Naive thymus-derived CD4-positive, alpha-beta T cell (primary cell): ENCODE results near the gene AVPI1. TPM values are rescaled to one million over a fixed set of nuclear protein-coding genes. Genes with fewer than 3 reads are reported as not detected.

ENCODE experiments used
- ATAC-seq: fragments of 150-1000 bp; cut with Tn5 transposase; 2 replicates; pipeline ENCODE4 v1.10.0; 2021; ENCODE audit warnings: mild to moderate bottlenecking, moderate library complexity
- CTCF ChIA-PET: fragments of 350-600 bp; sonication (Branson Sonifier 250); formaldehyde crosslinking; loops from one replicate; lab custom pipeline; 2021; ENCODE audit warnings: antibody characterized with exemption; lab: Charles Lee
- POLR2A ChIA-PET: fragments of 350-600 bp; sonication (Branson Sonifier 250); formaldehyde crosslinking; loops from one replicate; lab custom pipeline; 2021; ENCODE audit warnings: antibody characterized with exemption, inconsistent platforms; lab: Charles Lee
- DNase-seq, 9 donors: peaks; one replicate each; pipeline versions ENCODE4 v3.0.0 to v3.0.0-alpha.2; 2020 to 2022; ENCODE audit warnings: mixed read lengths in 1 of 9
- H3K27ac ChIP-seq: one replicate; pipeline ENCODE4 v1.7.0; 2013; ENCODE audit warnings: mild to moderate bottlenecking, low read depth, low read length, moderate library complexity
- H3K27me3 ChIP-seq, 2 donors: one replicate each; pipeline ENCODE4 v1.7.0; 2013; ENCODE audit warnings: low read length in 2 of 2, mild to moderate bottlenecking in 2 of 2, moderate library complexity in 2 of 2; ENCODE audit not compliant: control insufficient read depth in 2 of 2, insufficient read depth in 2 of 2
- H3K36me3 ChIP-seq, 3 experiments: 1 replicate in 2 of 3; 2 replicates in 1 of 3; pipeline ENCODE4 v1.7.0; 2013; ENCODE audit warnings: low read length in 3 of 3, mild to moderate bottlenecking in 3 of 3, moderate library complexity in 1 of 3; ENCODE audit not compliant: insufficient read depth in 3 of 3, control insufficient read depth in 2 of 3
- H3K4me1 ChIP-seq, 2 donors: one replicate each; pipeline ENCODE4 v1.7.0; 2013; ENCODE audit warnings: low read length in 2 of 2, mild to moderate bottlenecking in 2 of 2, moderate library complexity in 1 of 2; ENCODE audit not compliant: control insufficient read depth in 2 of 2, insufficient read depth in 2 of 2
- H3K4me3 ChIP-seq: 2 replicates; pipeline ENCODE4 v1.7.0; 2013; ENCODE audit warnings: mild to moderate bottlenecking, low read length
- H3K9me3 ChIP-seq, 3 experiments: 1 replicate in 2 of 3; 2 replicates in 1 of 3; pipeline ENCODE4 v1.7.0; 2013; ENCODE audit warnings: low read length in 3 of 3; ENCODE audit not compliant: control insufficient read depth in 2 of 3
- H3K27ac Mint-ChIP-seq, 9 donors: one replicate each; pipeline ENCODE4 v1.8.0; 2020 to 2022; ENCODE audit warnings: mixed read lengths in 9 of 9, mild to moderate bottlenecking in 8 of 9, moderate library complexity in 5 of 9, inconsistent platforms in 2 of 9
- H3K27me3 Mint-ChIP-seq, 5 donors: one replicate each; pipeline ENCODE4 v1.8.0; 2021 to 2022; ENCODE audit warnings: mixed read lengths in 5 of 5, mild to moderate bottlenecking in 1 of 5
- H3K36me3 Mint-ChIP-seq, 5 donors: one replicate each; pipeline ENCODE4 v1.8.0; 2020 to 2022; ENCODE audit warnings: mixed read lengths in 5 of 5, mild to moderate bottlenecking in 3 of 5, inconsistent platforms in 1 of 5
- H3K4me1 Mint-ChIP-seq, 7 donors: one replicate each; pipeline ENCODE4 v1.8.0; 2020 to 2022; ENCODE audit warnings: mixed read lengths in 7 of 7, mild to moderate bottlenecking in 3 of 7, inconsistent platforms in 1 of 7
- H3K4me3 Mint-ChIP-seq, 10 donors: one replicate each; pipeline ENCODE4 v1.8.0; 2020 to 2022; ENCODE audit warnings: mild to moderate bottlenecking in 10 of 10, mixed read lengths in 10 of 10, moderate library complexity in 6 of 10, inconsistent platforms in 2 of 10
- H3K9me3 Mint-ChIP-seq, 11 donors: one replicate each; pipeline ENCODE4 v1.8.0; 2020 to 2022; ENCODE audit warnings: mixed read lengths in 11 of 11, mild to moderate bottlenecking in 4 of 11, inconsistent platforms in 1 of 11, moderate library complexity in 1 of 11
- intact Hi-C, 2 donors: fragments of 100-400 bp; cut with micrococcal nuclease; formaldehyde crosslinking; loops; one replicate each; pipeline ENCODE4 v1.15.1; 2023
- polyA plus RNA-seq, 2 donors: library from polyadenylated mRNA; unstranded; fragments of 300-500 nt; fragmentation: Illumina TruSeq; gene quantifications; one replicate each; pipeline ENCODE4 v1.2.3, GENCODE V29; 2021
- total RNA-seq, 6 experiments: library from RNA in 5 of 6; stranded (reverse) in 5 of 6; gene quantifications; 1 replicate in 5 of 6; 2 replicates in 1 of 6; pipeline ENCODE4 v1.2.3 and lab custom pipeline; 2021 to 2026

The AVPI1 gene
- total and polyA plus RNA-seq, 7 experiments from 2014 or later = 0.65 to 10.6 (median 2.2) TPM

DNA sequence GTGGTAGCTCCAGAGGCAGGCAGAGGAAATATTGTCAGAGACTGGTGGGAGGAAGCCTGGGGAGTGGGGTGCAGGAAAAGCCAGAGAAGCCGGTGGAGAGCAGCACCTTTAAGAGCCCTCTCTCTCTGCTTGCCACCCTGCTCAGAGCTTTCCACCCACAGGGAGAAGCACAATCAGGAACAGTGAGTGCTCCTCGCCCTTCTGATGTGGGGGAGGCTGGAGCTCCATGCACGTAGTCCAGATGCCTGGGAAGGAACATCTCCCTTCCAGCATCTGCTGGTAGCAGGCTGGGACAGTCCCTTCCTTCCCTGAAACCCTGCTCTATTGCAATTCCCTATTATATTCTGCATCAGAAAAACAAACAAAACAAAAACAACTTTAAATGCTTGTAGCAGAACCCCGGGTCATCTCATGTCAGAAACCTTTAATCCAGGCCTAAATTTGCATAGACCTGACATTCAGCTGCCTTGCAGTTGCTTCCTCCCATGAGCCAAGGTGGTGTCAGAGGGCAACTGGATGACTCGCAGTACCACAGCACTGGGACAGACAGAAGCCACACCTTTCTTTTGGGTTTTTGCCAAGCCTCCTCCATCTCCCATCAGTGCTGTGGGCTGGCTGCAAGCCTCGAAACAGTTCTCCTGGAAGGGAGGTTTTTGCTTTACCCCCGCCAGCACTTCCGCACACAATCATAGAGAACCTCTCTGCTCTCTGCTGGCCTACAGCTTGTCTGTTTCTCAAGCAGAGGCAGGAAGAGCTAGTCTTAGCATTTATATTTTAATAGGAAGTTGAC lies 13.1 kb downstream of the AVPI1 start:
- POLR2A ChIA-PET = interaction anchor here (0.8 kb wide), 1 partner anchor 63 kb away, joined by 4 read pairs; the partner anchor contains the start of gene ZFYVE27

DNA sequence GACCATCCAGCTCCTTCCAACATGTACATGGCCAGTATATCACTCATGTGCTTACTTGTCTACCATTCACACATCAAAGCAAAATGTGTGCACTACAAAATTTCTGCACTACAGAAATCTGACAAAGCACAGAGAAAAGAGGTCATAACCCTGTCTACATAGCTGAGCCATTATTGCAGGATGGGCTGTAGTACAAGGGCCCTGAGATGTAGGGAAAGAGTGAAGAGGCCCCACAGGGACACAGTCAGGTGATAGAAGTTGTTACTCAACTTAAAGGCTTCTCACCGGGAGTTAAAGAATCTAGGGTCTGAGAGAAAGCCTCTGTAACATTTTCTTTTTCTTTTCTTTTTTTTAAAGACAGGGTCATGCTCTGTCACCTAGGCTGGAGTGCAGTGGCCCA lies 17.5 kb downstream of the AVPI1 start:
- Mint-ChIP-seq H3K4me1 (peaks cover 0 to 9% (median 0%) of the 10 kb centered on the region in 7 donors), H3K9me3 (no peaks in the 10 kb centered on the region), H3K36me3 (peaks cover under 1 to 44% (median 10%) of the 10 kb centered on the region in 5 donors), H3K27me3 (no peaks in the 10 kb centered on the region), H3K4me3 (no peak overlapping the region), H3K27ac (no peak overlapping the region)
- Histone ChIP-seq H3K36me3 (peaks cover 0 to 45% (median 11%) of the 10 kb centered on the region in 3 experiments), H3K27ac (no peak overlapping the region), H3K9me3 (no peaks in the 10 kb centered on the region), H3K4me3 (no peak overlapping the region), H3K4me1 (no peaks in the 10 kb centered on the region), H3K27me3 (no peaks in the 10 kb centered on the region)
- ChIA-PET CTCF (interaction anchor here (1.1 kb wide), 2 partner anchors 32 to 63 kb away, joined by 3 read pairs; no protein-coding TSS in a partner anchor), POLR2A (interaction anchor here (1.9 kb wide), 1 partner anchor 67 kb away, joined by 5 read pairs; the partner anchor contains the start of gene ZFYVE27)
- ATAC-seq (no peak), DNase-seq (no peak)
- intact Hi-C loops = no loop called here

More for the DNA sequence above, 13.1 kb downstream of the AVPI1 start:
- Mint-ChIP-seq H3K27ac (no peak overlapping the region), H3K27me3 (no peaks in the 10 kb centered on the region), H3K36me3 (peaks cover 0 to 34% (median 3%) of the 10 kb centered on the region in 5 donors), H3K9me3 (no peaks in the 10 kb centered on the region), H3K4me3 (no peak overlapping the region), H3K4me1 (peaks cover 0 to 16% (median 0%) of the 10 kb centered on the region in 7 donors)
- H3K36me3 ChIP-seq = peaks cover 0 to 40% (median 5%) of the 10 kb centered on the region in 3 experiments
- H3K4me3 ChIP-seq = no peak overlapping the region
- intact Hi-C loops = no loop called here
- no peak overlapping the region for H3K27ac ChIP-seq
- CTCF ChIA-PET = interaction anchor here (1.7 to 7.9 kb wide), 2 partner anchors 13 to 59 kb away, joined by 5 to 90 read pairs; partner anchors contain the start of genes AVPI1 and ZFYVE27
- H3K4me1 ChIP-seq = no peaks in the 10 kb centered on the region
- H3K9me3 ChIP-seq = no peaks in the 10 kb centered on the region
- no peaks in the 10 kb centered on the region for H3K27me3 ChIP-seq
- DNase-seq (no peak), ATAC-seq (no peak)

DNA sequence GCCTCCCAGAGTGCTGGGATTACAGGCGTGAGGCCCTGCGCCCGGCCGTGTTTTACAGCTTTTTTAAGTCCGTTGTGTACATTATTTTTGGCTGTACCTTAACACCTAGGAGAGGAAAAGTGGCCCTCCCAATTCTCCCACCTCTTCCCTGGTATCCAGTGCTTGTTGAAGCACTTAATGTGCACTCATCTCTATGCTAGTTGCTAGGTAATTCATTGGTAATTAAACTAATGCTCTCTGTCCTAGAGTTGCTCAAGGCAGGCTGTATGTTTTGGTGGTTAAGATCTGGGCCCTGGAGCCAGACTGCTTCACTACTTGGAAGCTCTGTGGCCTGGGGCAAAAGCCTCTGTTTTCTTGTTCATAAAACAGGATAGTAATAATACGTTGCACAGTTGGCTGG lies 19.6 kb downstream of the AVPI1 start:
- intact Hi-C loops = no loop called here
- Histone ChIP-seq H3K4me1 (no peaks in the 10 kb centered on the region), H3K27ac (no peak overlapping the region), H3K9me3 (no peaks in the 10 kb centered on the region), H3K4me3 (no peak overlapping the region), H3K36me3 (peaks cover 6 to 45% (median 6%) of the 10 kb centered on the region in 3 experiments), H3K27me3 (no peaks in the 10 kb centered on the region)
- Mint-ChIP-seq H3K4me1 (peaks cover 0 to 2% (median 0%) of the 10 kb centered on the region in 7 donors), H3K36me3 (peaks cover 6 to 46% (median 18%) of the 10 kb centered on the region in 5 donors), H3K27ac (peak overlapping the region in 4 of 9 donors; percentile 9 to 43 (median 14)), H3K9me3 (no peaks in the 10 kb centered on the region), H3K4me3 (no peak overlapping the region), H3K27me3 (no peaks in the 10 kb centered on the region)
- no peak for ATAC-seq
- CTCF ChIA-PET = interaction anchor here (0.6 kb wide), 1 partner anchor 75 kb away, joined by 5 read pairs; no protein-coding TSS in a partner anchor
- POLR2A ChIA-PET = interaction anchor here (0.6 kb wide), 1 partner anchor 20 kb away, joined by 3 read pairs; the partner anchor contains the start of gene AVPI1
- no peak for DNase-seq

DNA sequence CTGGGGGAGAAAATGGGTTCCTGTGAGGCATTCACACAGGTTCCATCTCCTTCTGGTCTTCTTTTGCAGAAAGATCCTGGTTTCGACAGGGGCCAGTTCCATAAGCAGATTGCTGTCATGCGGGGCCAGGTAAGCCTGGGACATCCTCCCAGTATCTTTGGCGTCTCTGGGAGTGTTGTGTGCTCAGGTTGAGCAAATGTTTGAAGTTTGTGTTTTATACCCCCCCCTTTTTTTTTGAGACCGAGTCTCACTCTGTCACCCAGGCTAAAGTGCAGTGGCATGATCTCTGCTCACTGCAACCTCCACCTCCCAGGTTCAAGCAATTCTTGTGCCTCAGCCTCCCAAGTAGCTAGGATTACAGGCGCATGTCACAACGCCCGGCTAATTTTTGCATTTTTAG lies 20.0 kb downstream of the AVPI1 start:
- H3K27me3 Mint-ChIP-seq = no peaks in the 10 kb centered on the region
- Histone ChIP-seq H3K4me1 (no peaks in the 10 kb centered on the region), H3K9me3 (no peaks in the 10 kb centered on the region), H3K27ac (no peak overlapping the region), H3K27me3 (no peaks in the 10 kb centered on the region), H3K36me3 (peaks cover 6 to 49% (median 6%) of the 10 kb centered on the region in 3 experiments), H3K4me3 (no peak overlapping the region)
- POLR2A ChIA-PET = interaction anchor here (0.6 to 0.9 kb wide), 2 partner anchors 20 to 70 kb away, joined by 3 read pairs; partner anchors contain the start of genes AVPI1 and ZFYVE27
- ATAC-seq = no peak
- H3K27ac Mint-ChIP-seq = no peak overlapping the region
- no peak for DNase-seq
- peaks cover 0 to 2% (median 0%) of the 10 kb centered on the region in 7 donors for H3K4me1 Mint-ChIP-seq
- CTCF ChIA-PET = no interaction called here
- intact Hi-C loops = no loop called here
- peaks cover 6 to 46% (median 23%) of the 10 kb centered on the region in 5 donors for H3K36me3 Mint-ChIP-seq
- no peak overlapping the region for H3K4me3 Mint-ChIP-seq
- no peaks in the 10 kb centered on the region for H3K9me3 Mint-ChIP-seq

DNA sequence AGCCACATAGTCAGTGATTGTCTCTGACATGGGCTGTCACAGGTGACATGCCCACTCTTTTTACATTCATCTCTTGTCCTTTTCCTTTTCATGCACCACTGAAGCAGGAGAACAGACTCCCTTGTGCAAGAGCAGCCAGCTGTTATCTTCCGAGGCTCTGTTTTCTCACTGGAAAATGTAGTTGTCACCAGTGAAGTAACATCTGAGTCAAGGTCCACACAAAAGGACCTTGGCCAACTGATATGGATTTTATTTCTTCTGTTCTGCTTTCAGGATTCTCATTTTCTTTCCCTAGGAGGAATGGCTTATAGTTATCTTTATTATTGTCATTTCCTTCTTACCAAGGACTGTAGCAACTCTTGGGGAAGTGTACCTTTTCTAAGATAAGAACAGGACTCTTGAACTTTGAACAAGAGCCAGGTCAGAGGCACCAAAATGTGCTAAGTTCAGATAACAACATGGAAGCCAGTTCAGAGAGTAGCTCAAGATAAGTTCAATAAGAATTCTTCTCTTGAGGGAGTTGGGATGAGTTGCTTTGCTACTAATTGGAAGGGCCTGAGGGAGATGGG lies 22.7 kb downstream of the AVPI1 start:
- H3K4me3 Mint-ChIP-seq = no peak overlapping the region
- Histone ChIP-seq H3K27ac (no peak overlapping the region), H3K36me3 (peaks cover 6 to 51% (median 6%) of the 10 kb centered on the region in 3 experiments), H3K4me3 (no peak overlapping the region), H3K9me3 (no peaks in the 10 kb centered on the region), H3K4me1 (no peaks in the 10 kb centered on the region), H3K27me3 (no peaks in the 10 kb centered on the region)
- H3K9me3 Mint-ChIP-seq = no peaks in the 10 kb centered on the region
- DNase-seq (no peak), ATAC-seq (no peak)
- H3K27me3 Mint-ChIP-seq = no peaks in the 10 kb centered on the region
- CTCF ChIA-PET = no interaction called here
- H3K36me3 Mint-ChIP-seq = peaks cover 6 to 36% (median 26%) of the 10 kb centered on the region in 5 donors
- POLR2A ChIA-PET = interaction anchor here (0.7 kb wide), 1 partner anchor 61 kb away, joined by 3 read pairs; no protein-coding TSS in a partner anchor
- H3K27ac Mint-ChIP-seq = no peak overlapping the region
- H3K4me1 Mint-ChIP-seq = peaks cover 0 to 2% (median 0%) of the 10 kb centered on the region in 7 donors
- intact Hi-C loops = no loop called here

DNA sequence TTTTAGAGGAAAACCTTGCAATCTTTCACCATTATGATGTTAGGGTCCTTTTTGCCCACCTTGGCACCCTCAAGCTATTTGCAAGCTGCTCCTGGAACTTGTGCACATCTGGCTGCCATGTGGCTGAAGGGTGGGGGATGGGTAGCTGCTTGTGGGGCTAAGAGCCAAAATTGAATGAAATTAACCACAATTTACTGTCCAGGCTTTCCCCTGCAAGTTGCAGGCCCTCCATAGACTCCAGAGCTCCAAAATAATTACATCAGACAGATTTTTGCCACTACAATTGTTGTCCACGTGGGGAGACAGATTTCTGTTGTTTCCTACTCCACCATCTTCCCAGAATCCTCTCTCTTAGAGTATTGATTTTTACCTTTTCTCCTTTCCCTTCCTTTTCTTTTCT lies 27.5 kb downstream of the AVPI1 start:
- Mint-ChIP-seq H3K27me3 (no peaks in the 10 kb centered on the region), H3K9me3 (no peaks in the 10 kb centered on the region), H3K36me3 (peaks cover 8 to 41% (median 23%) of the 10 kb centered on the region in 5 donors), H3K4me1 (peaks cover 0 to 2% (median 0%) of the 10 kb centered on the region in 7 donors), H3K27ac (no peak overlapping the region), H3K4me3 (no peak overlapping the region)
- Histone ChIP-seq H3K4me3 (no peak overlapping the region), H3K4me1 (no peaks in the 10 kb centered on the region), H3K9me3 (no peaks in the 10 kb centered on the region), H3K27ac (no peak overlapping the region), H3K27me3 (no peaks in the 10 kb centered on the region), H3K36me3 (peaks cover 0 to 51% (median 6%) of the 10 kb centered on the region in 3 experiments)
- ChIA-PET POLR2A (interaction anchor here (0.5 kb wide), 1 partner anchor 24 kb away, joined by 3 read pairs; no protein-coding TSS in a partner anchor), CTCF (no interaction called here)
- DNase-seq = no peak
- ATAC-seq = no peak
- intact Hi-C loops = no loop called here
